ENCODE results near the gene DDC. TPM values are rescaled to one million over a fixed set of nuclear protein-coding genes. Genes with fewer than 3 reads are reported as not detected.

DDC gene
- total and polyA plus RNA-seq, 2 donors from 2014 or later: 7.8 to 257 TPM

GRCh38 chr7:50513166-50513871, 51.9 kb downstream of the DDC start:
- Histone ChIP-seq H3K9me3 (ENCODE audit: control insufficient read depth in 2 of 3, insufficient read depth in 1 of 3, low read length in 3 of 3) (no peaks in the 10 kb centered on the region), H3K9ac (ENCODE audit: low read length in 3 of 3) (no peak overlapping the region), H3K4me3 (ENCODE audit: low read length in 3 of 3) (no peak overlapping the region), H3K27me3 (ENCODE audit: control insufficient read depth, insufficient read depth, low read length) (no peaks in the 10 kb centered on the region), H3K4me1 (ENCODE audit: control insufficient read depth in 2 of 3, insufficient read depth in 2 of 3, low read depth in 1 of 3, low read length in 3 of 3) (no peaks in the 10 kb centered on the region), H3K27ac (ENCODE audit: low read depth in 2 of 2, low read length in 2 of 2) (no peak overlapping the region), H3K36me3 (ENCODE audit: control insufficient read depth in 2 of 3, insufficient read depth in 3 of 3, low read length in 3 of 3) (peaks cover 0 to 16% (median 0%) of the 10 kb centered on the region in 3 donors)
- no peak for TF ChIP-seq CTCF (IDR thresholded peaks at IDR 0.05; ENCODE audit: borderline replicate concordance, extremely low read depth, insufficient read depth)
- no peak for DNase-seq
- no peak for FAIRE-seq
- intact Hi-C loops (cut with DNase I): no loop called here

- Histone ChIP-seq H3K36me3 (ENCODE audit: control insufficient read depth in 2 of 3, insufficient read depth in 3 of 3, low read length in 3 of 3) (peaks cover 0 to 16% (median 0%) of the 10 kb centered on the region in 3 donors), H3K9ac (ENCODE audit: low read length in 3 of 3) (no peak overlapping the region), H3K27me3 (ENCODE audit: control insufficient read depth, insufficient read depth, low read length) (no peaks in the 10 kb centered on the region), H3K4me3 (ENCODE audit: low read length in 3 of 3) (no peak overlapping the region), H3K4me1 (ENCODE audit: control insufficient read depth in 2 of 3, insufficient read depth in 2 of 3, low read depth in 1 of 3, low read length in 3 of 3) (no peaks in the 10 kb centered on the region), H3K27ac (ENCODE audit: low read depth in 2 of 2, low read length in 2 of 2) (no peak overlapping the region), H3K9me3 (ENCODE audit: control insufficient read depth in 2 of 3, insufficient read depth in 1 of 3, low read length in 3 of 3) (no peaks in the 10 kb centered on the region)
- DNase-seq (no peak), FAIRE-seq (no peak)
- intact Hi-C loops (cut with DNase I): no loop called here
- no peak for TF ChIP-seq CTCF (IDR thresholded peaks at IDR 0.05; ENCODE audit: borderline replicate concordance, extremely low read depth, insufficient read depth)
Measured at GRCh38 chr7:50512384-50512783, 52.8 kb downstream of the DDC start.

- Histone ChIP-seq H3K9me3 (ENCODE audit: control insufficient read depth in 2 of 3, insufficient read depth in 1 of 3, low read length in 3 of 3) (no peaks in the 10 kb centered on the region), H3K4me3 (ENCODE audit: low read length in 3 of 3) (no peak overlapping the region), H3K4me1 (ENCODE audit: control insufficient read depth in 2 of 3, insufficient read depth in 2 of 3, low read depth in 1 of 3, low read length in 3 of 3) (no peaks in the 10 kb centered on the region), H3K27ac (ENCODE audit: low read depth in 2 of 2, low read length in 2 of 2) (no peak overlapping the region), H3K27me3 (ENCODE audit: control insufficient read depth, insufficient read depth, low read length) (no peaks in the 10 kb centered on the region), H3K36me3 (ENCODE audit: control insufficient read depth in 2 of 3, insufficient read depth in 3 of 3, low read length in 3 of 3) (peaks cover 0 to 16% (median 0%) of the 10 kb centered on the region in 3 donors), H3K9ac (ENCODE audit: low read length in 3 of 3) (no peak overlapping the region)
- FAIRE-seq (no peak), DNase-seq (no peak)
- intact Hi-C loops (cut with DNase I): no loop called here
- TF ChIP-seq CTCF (IDR thresholded peaks at IDR 0.05; ENCODE audit: borderline replicate concordance, extremely low read depth, insufficient read depth): no peak
Measured at GRCh38 chr7:50509459-50509858, 55.7 kb downstream of the DDC start.

All from kidney (tissue), 14 donors.